AG09309 (cell line): ENCODE data around the gene PHKB.

ENCODE experiments used
- DNase-seq: peaks from one replicate; pipeline ENCODE4 v3.0.0-alpha.2; 2010; ENCODE audit warnings: low read depth
- H3K4me3 ChIP-seq: 2 replicates; pipeline ENCODE4 v1.5.1; 2011; ENCODE audit warnings: mild to moderate bottlenecking, low read depth, low read length, moderate library complexity; ENCODE audit not compliant: control insufficient read depth
- CTCF ChIP-seq: IDR thresholded peaks from 2 replicates; pipeline ENCODE4 v1.5.1; 2011; ENCODE audit warnings: mild to moderate bottlenecking, low read depth, low read length, inconsistent platforms; ENCODE audit not compliant: insufficient read depth, control insufficient read depth; ENCODE audit errors: missing control alignments

PHKB gene

GRCh38 chr16:47446431-47446830 lies 14.7 kb upstream of the PHKB start:
- no peak overlapping the region for H3K4me3 ChIP-seq
- TF ChIP-seq CTCF = no peak
- no peak for DNase-seq

- no peak for DNase-seq
- H3K4me3 ChIP-seq = no peak overlapping the region
- TF ChIP-seq CTCF = no peak
Observed at GRCh38 chr16:47448830-47449575, 12.1 kb upstream of the PHKB start.

GRCh38 chr16:47449788-47450187 lies 11.3 kb upstream of the PHKB start:
- no peak for DNase-seq
- TF ChIP-seq CTCF = no peak
- no peak overlapping the region for H3K4me3 ChIP-seq

- no peak for TF ChIP-seq CTCF
- no peak for DNase-seq
Observed at GRCh38 chr16:47458331-47458730, 2.8 kb upstream of the PHKB start.

GRCh38 chr16:47459603-47460002 lies 1.5 kb upstream of the PHKB start:
- no peak overlapping the region for H3K4me3 ChIP-seq
- no peak for DNase-seq
- no peak for TF ChIP-seq CTCF

More at GRCh38 chr16:47458331-47458730, 2.8 kb upstream of the PHKB start:
- no peak overlapping the region for H3K4me3 ChIP-seq

- peak overlapping the region; percentile 97 for H3K4me3 ChIP-seq
- TF ChIP-seq CTCF = no peak
- DNase-seq = no peak
Observed at GRCh38 chr16:47460359-47460710, 796 bp upstream of the PHKB start.
